ENCODE results near the gene IFITM2. TPM values are rescaled to one million over a fixed set of nuclear protein-coding genes. Genes with fewer than 3 reads are reported as not detected.

The IFITM2 gene
- total and polyA plus RNA-seq, 2 of the 13 experiments (the other 11 are each of a cell fraction or from before 2014, with no cell fraction given), result 13.8 to 267 TPM

- Histone ChIP-seq H3K4me1 (ENCODE audit: insufficient read depth, low read length) (peaks cover 45% of the 10 kb centered on the region), H4K20me1 (ENCODE audit: insufficient read depth, low read length) (no peaks in the 10 kb centered on the region), H2AFZ (ENCODE audit: low read length) (no peak overlapping the region), H3K9ac (ENCODE audit: insufficient read depth, low read depth, low read length) (no peak overlapping the region), H3K79me2 (ENCODE audit: insufficient read depth, low read length) (no peaks in the 10 kb centered on the region), H3K9me3 (ENCODE audit: low read length) (no peaks in the 10 kb centered on the region), H3K36me3 (replicated peaks in 1 of 2; ENCODE audit: control insufficient read depth in 1 of 2, insufficient read depth in 2 of 2, low read length in 2 of 2) (no peaks in the 10 kb centered on the region), H3K27me3 (ENCODE audit: control insufficient read depth in 1 of 2, insufficient read depth in 2 of 2, low read length in 2 of 2) (peaks cover 0 to 29% of the 10 kb centered on the region in 2 experiments; a peak in 3 of 5 replicates), H3K4me2 (ENCODE audit: low read depth, low read length) (peak overlapping the region; percentile 41; the same call in 1 of the 2 replicates), H3K4me3 (replicated peaks in 1 of 3; ENCODE audit: insufficient read depth in 1 of 3, low read depth in 2 of 3, low read length in 3 of 3) (no peak overlapping the region), H3K27ac (ENCODE audit: extremely low read length, insufficient read depth, low read length) (no peak overlapping the region)
- TF ChIP-seq ZNF687 (CRISPR knock-in tag; IDR thresholded peaks at IDR 0.05) (0 out of 2 replicates have a peak, but pooled peaks have one; percentile 13), SALL2 (CRISPR knock-in tag; IDR thresholded peaks at IDR 0.05) (no peak)
- ATAC-seq (no peak), FAIRE-seq (no peak), DNase-seq (ENCODE audit: low spot score) (no peak)
- intact Hi-C loops (cut with micrococcal nuclease; ENCODE audit: unreplicated experiment), result no loop called here
- 52% methylated on average over 18 of the region's 22 CpGs for WGBS (ENCODE audit: low lambda C conversion rate)
- POLR2A ChIA-PET, result no interaction called here
- in situ Hi-C loops (cut with HindIII; ENCODE audit: extremely low pct_ligation_motif_present, low pct_unique_long_range_greater_than_20kb), result no loop called here
- BruUV-seq (replicated peaks), result no TSS peak
- CTCF ChIA-PET (ENCODE audit: low intra/inter-chr PET ratio, low total read pairs), result no interaction called here
Observed at GRCh38 chr11:272195-272930, 35.3 kb upstream of the IFITM2 start.

GRCh38 chr11:272931-273198, 34.8 kb upstream of the IFITM2 start:
- peaks cover 0 to 31% of the 10 kb centered on the region in 2 experiments; a peak in 3 of 5 replicates for H3K27me3 ChIP-seq (ENCODE audit: control insufficient read depth in 1 of 2, insufficient read depth in 2 of 2, low read length in 2 of 2)
- WGBS (ENCODE audit: low lambda C conversion rate), result 77% methylated on average over 6 of the region's 6 CpGs
- H3K9ac ChIP-seq (ENCODE audit: insufficient read depth, low read depth, low read length), result no peak overlapping the region
- FAIRE-seq (no peak), DNase-seq (ENCODE audit: low spot score) (no peak), ATAC-seq (no peak)
- no TSS peak for BruUV-seq (replicated peaks)
- in situ Hi-C loops (cut with HindIII; ENCODE audit: extremely low pct_ligation_motif_present, low pct_unique_long_range_greater_than_20kb) (no loop called here), intact Hi-C loops (cut with micrococcal nuclease; ENCODE audit: unreplicated experiment) (no loop called here)
- ChIA-PET POLR2A (no interaction called here), CTCF (ENCODE audit: low intra/inter-chr PET ratio, low total read pairs) (no interaction called here)
- H3K36me3 ChIP-seq (replicated peaks in 1 of 2; ENCODE audit: control insufficient read depth in 1 of 2, insufficient read depth in 2 of 2, low read length in 2 of 2), result no peaks in the 10 kb centered on the region
- peaks cover 41% of the 10 kb centered on the region for H3K4me1 ChIP-seq (ENCODE audit: insufficient read depth, low read length)
- H2AFZ ChIP-seq (ENCODE audit: low read length), result no peak overlapping the region
- H3K9me3 ChIP-seq (ENCODE audit: low read length), result no peaks in the 10 kb centered on the region
- H4K20me1 ChIP-seq (ENCODE audit: insufficient read depth, low read length), result no peaks in the 10 kb centered on the region
- H3K4me3 ChIP-seq (replicated peaks in 1 of 3; ENCODE audit: insufficient read depth in 1 of 3, low read depth in 2 of 3, low read length in 3 of 3), result no peak overlapping the region
- no peaks in the 10 kb centered on the region for H3K79me2 ChIP-seq (ENCODE audit: insufficient read depth, low read length)
- no peak overlapping the region for H3K27ac ChIP-seq (ENCODE audit: extremely low read length, insufficient read depth, low read length)
- H3K4me2 ChIP-seq (ENCODE audit: low read depth, low read length), result no peak overlapping the region
- no peak for TF ChIP-seq ZNF333 (CRISPR knock-in tag; IDR thresholded peaks at IDR 0.05; ENCODE audit: borderline replicate concordance)
- TF ChIP-seq TIGD3 (CRISPR knock-in tag; IDR thresholded peaks at IDR 0.05; ENCODE audit: borderline replicate concordance), result no peak
- TF ChIP-seq ZFP36L2 (CRISPR knock-in tag; IDR thresholded peaks at IDR 0.05), result no peak
- no peak for TF ChIP-seq HOXA3 (CRISPR knock-in tag; IDR thresholded peaks at IDR 0.05)
- no peak for TF ChIP-seq SALL2 (CRISPR knock-in tag; IDR thresholded peaks at IDR 0.05)
- TF ChIP-seq, protein P1, sequence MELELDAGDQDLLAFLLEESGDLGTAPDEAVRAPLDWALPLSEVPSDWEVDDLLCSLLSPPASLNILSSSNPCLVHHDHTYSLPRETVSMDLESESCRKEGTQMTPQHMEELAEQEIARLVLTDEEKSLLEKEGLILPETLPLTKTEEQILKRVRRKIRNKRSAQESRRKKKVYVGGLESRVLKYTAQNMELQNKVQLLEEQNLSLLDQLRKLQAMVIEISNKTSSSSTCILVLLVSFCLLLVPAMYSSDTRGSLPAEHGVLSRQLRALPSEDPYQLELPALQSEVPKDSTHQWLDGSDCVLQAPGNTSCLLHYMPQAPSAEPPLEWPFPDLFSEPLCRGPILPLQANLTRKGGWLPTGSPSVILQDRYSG (CRISPR knock-in tag; IDR thresholded peaks at IDR 0.05), result no peak
- TF ChIP-seq ZNF816 (CRISPR knock-in tag; IDR thresholded peaks at IDR 0.05; ENCODE audit: borderline replicate concordance), result no peak
- TF ChIP-seq SETDB1 (CRISPR knock-in tag; IDR thresholded peaks at IDR 0.05; ENCODE audit: borderline replicate concordance), result no peak

All from HepG2 (cell line).